ENCODE results near the gene AKTIP. TPM values are rescaled to one million over a fixed set of nuclear protein-coding genes. Genes with fewer than 3 reads are reported as not detected.

Gene AKTIP
- total RNA-seq, 5 donors from 2014 or later (not counting 1 experiment from before 2014, with no cell fraction given), result 56.3 to 96.8 (median 70.6) TPM

GRCh38 chr16:53506254-53506653 lies 3.2 kb upstream of the AKTIP start:
- Mint-ChIP-seq H3K4me3 (no peak overlapping the region), H3K9me3 (no peaks in the 10 kb centered on the region), H3K27me3 (no peaks in the 10 kb centered on the region), H3K4me1 (peaks cover 39 to 47% (median 41%) of the 10 kb centered on the region in 3 donors), H3K36me3 (no peaks in the 10 kb centered on the region), H3K27ac (no peak overlapping the region)
- ATAC-seq (replicated peaks in 1 of 4) (no peak), DNase-seq (no peak)
- H3K4me3 ChIP-seq (ENCODE audit: control insufficient read depth in 1 of 2, extremely low read depth in 1 of 2, low read length in 1 of 2), result no peak overlapping the region
- POLR2A ChIA-PET, result interaction anchor here (0.6 kb wide), 2 partner anchors 12 to 16 kb away, joined by 3 to 5 read pairs; no protein-coding TSS in a partner anchor
- WGBS (ENCODE audit: insufficient coverage), result no CpG with 5 or more reads among the region's 3 CpGs
- CTCF ChIA-PET, result interaction anchor here in 1 of 2 donors (2.1 kb wide), 1 partner anchor 12 kb away, joined by 8 read pairs; no protein-coding TSS in a partner anchor
- peaks cover 18 to 47% of the 10 kb centered on the region in 2 experiments for H3K4me1 ChIP-seq (ENCODE audit: control insufficient read depth in 1 of 2, extremely low read depth in 1 of 2, insufficient read depth in 2 of 2, low read length in 2 of 2)
- H3K9me3 ChIP-seq, result no peaks in the 10 kb centered on the region
- peaks cover 0 to 3% of the 10 kb centered on the region in 2 experiments for H3K27me3 ChIP-seq (replicated peaks in 1 of 2; ENCODE audit: control insufficient read depth in 2 of 2, extremely low read depth in 1 of 2, insufficient read depth in 2 of 2, low read length in 1 of 2)
- H3K36me3 ChIP-seq (ENCODE audit: control insufficient read depth in 2 of 2, extremely low read depth in 1 of 2, insufficient read depth in 1 of 2, low read length in 1 of 2), result no peaks in the 10 kb centered on the region
- H3K27ac ChIP-seq (ENCODE audit: low read length), result no peak overlapping the region

GRCh38 chr16:53504665-53505064 lies 1.7 kb upstream of the AKTIP start:
- Histone ChIP-seq H3K27ac (ENCODE audit: low read length) (peak overlapping the region; percentile 78), H3K4me1 (ENCODE audit: control insufficient read depth in 1 of 2, extremely low read depth in 1 of 2, insufficient read depth in 2 of 2, low read length in 2 of 2) (peaks cover 28 to 43% of the 10 kb centered on the region in 2 experiments), H3K4me3 (ENCODE audit: control insufficient read depth in 1 of 2, extremely low read depth in 1 of 2, low read length in 1 of 2) (no peak overlapping the region), H3K36me3 (ENCODE audit: control insufficient read depth in 2 of 2, extremely low read depth in 1 of 2, insufficient read depth in 1 of 2, low read length in 1 of 2) (peaks cover 0 to 5% of the 10 kb centered on the region in 2 donors), H3K27me3 (replicated peaks in 1 of 2; ENCODE audit: control insufficient read depth in 2 of 2, extremely low read depth in 1 of 2, insufficient read depth in 2 of 2, low read length in 1 of 2) (no peaks in the 10 kb centered on the region), H3K9me3 (no peaks in the 10 kb centered on the region)
- POLR2A ChIA-PET, result interaction anchor here (0.8 to 1.0 kb wide), 2 partner anchors 16 to 69 kb away, joined by 3 read pairs; no protein-coding TSS in a partner anchor
- CTCF ChIA-PET, result interaction anchor here (0.6 to 1.0 kb wide), 2 partner anchors 8 to 14 kb away, joined by 3 to 5 read pairs; no protein-coding TSS in a partner anchor
- peak overlapping the region; percentile 88 to 96 (median 91) for H3K4me3 Mint-ChIP-seq
- peaks cover 38 to 46% (median 40%) of the 10 kb centered on the region in 3 donors for H3K4me1 Mint-ChIP-seq
- 64% methylated on average over 7 of the region's 7 CpGs for WGBS (ENCODE audit: insufficient coverage)
- DNase-seq (peak in 5 of 35 experiments; percentile 24 to 58 (median 26)), ATAC-seq (replicated peaks in 1 of 4) (no peak)
- H3K36me3 Mint-ChIP-seq, result peaks cover 5% of the 10 kb centered on the region
- no peaks in the 10 kb centered on the region for H3K9me3 Mint-ChIP-seq
- no peaks in the 10 kb centered on the region for H3K27me3 Mint-ChIP-seq
- peak overlapping the region; percentile 90 to 95 for H3K27ac Mint-ChIP-seq

GRCh38 chr16:53503991-53504663 lies 1.1 kb upstream of the AKTIP start:
- CTCF ChIA-PET, result interaction anchor here (0.6 to 1.8 kb wide), 7 partner anchors 9 to 405 kb away, joined by 3 to 8 read pairs (median 4); no protein-coding TSS in a partner anchor
- Mint-ChIP-seq H3K4me1 (peaks cover 39 to 49% (median 42%) of the 10 kb centered on the region in 3 donors), H3K9me3 (no peaks in the 10 kb centered on the region), H3K36me3 (peaks cover 7% of the 10 kb centered on the region), H3K27me3 (no peaks in the 10 kb centered on the region), H3K27ac (peak overlapping the region; percentile 90 to 95), H3K4me3 (peak overlapping the region; percentile 88 to 96 (median 91))
- no peak for ATAC-seq (replicated peaks in 1 of 4)
- H3K27ac ChIP-seq (ENCODE audit: low read length), result peak overlapping the region; percentile 78
- H3K36me3 ChIP-seq (ENCODE audit: control insufficient read depth in 2 of 2, extremely low read depth in 1 of 2, insufficient read depth in 1 of 2, low read length in 1 of 2), result peaks cover 0 to 9% of the 10 kb centered on the region in 2 donors
- 10% methylated on average over 9 of the region's 15 CpGs for WGBS (ENCODE audit: insufficient coverage)
- H3K27me3 ChIP-seq (replicated peaks in 1 of 2; ENCODE audit: control insufficient read depth in 2 of 2, extremely low read depth in 1 of 2, insufficient read depth in 2 of 2, low read length in 1 of 2), result no peaks in the 10 kb centered on the region
- peaks cover 28 to 41% of the 10 kb centered on the region in 2 experiments for H3K4me1 ChIP-seq (ENCODE audit: control insufficient read depth in 1 of 2, extremely low read depth in 1 of 2, insufficient read depth in 2 of 2, low read length in 2 of 2)
- POLR2A ChIA-PET, result interaction anchor here (0.7 to 2.1 kb wide), 6 partner anchors 13 to 68 kb away, joined by 3 to 8 read pairs (median 6); no protein-coding TSS in a partner anchor
- DNase-seq, result peak in 11 of 35 experiments; percentile 6 to 50 (median 24)
- H3K9me3 ChIP-seq, result no peaks in the 10 kb centered on the region
- H3K4me3 ChIP-seq (ENCODE audit: control insufficient read depth in 1 of 2, extremely low read depth in 1 of 2, low read length in 1 of 2), result peak overlapping the region; percentile 78 to 85

DNA sequence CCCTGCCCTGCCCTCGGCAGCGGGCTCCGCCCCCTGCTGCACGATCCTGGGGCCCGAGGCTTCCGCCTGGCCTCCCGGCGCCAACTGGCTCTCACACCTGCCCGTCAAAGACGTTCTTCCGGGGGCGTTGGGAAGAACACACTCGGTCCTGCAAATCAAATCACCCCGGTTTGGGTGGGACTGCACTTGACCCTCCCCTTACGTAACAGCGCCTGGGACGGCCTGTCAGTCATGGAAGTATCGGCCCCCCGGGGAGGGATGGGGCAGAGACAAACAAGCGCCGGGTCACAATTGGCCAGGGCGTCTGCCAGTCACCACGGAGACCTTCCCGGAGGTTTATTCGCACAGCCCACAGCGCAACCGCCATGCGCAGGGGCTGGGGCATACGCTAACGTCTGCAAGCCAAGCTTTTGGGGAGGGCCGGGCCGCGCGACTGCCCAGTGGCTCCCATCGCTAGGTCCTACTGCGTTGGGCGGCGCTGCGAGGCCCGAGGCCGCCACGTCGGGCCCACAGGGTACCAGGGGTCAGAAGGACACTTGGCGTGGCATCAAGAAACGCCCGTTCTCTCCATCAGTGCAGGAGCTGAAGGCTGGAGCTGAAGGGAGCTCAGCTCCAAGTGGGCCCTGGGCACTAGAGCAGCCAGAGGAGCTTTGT lies 388 bp upstream of the AKTIP start:
- peak overlapping the region; percentile 78 to 85 for H3K4me3 ChIP-seq (ENCODE audit: control insufficient read depth in 1 of 2, extremely low read depth in 1 of 2, low read length in 1 of 2)
- ATAC-seq (replicated peaks in 1 of 4) (peak; percentile 88 to 91 (median 90)), DNase-seq (peak; percentile 96 to 100 (median 100))
- POLR2A ChIA-PET, result interaction anchor here (0.6 to 2.1 kb wide), 8 partner anchors 13 to 137 kb away, joined by 3 to 8 read pairs (median 6); no protein-coding TSS in a partner anchor
- H3K9me3 ChIP-seq, result no peaks in the 10 kb centered on the region
- H3K27ac ChIP-seq (ENCODE audit: low read length), result peak overlapping the region; percentile 78
- WGBS (ENCODE audit: insufficient coverage), result 0% methylated on average over 43 of the region's 46 CpGs
- Mint-ChIP-seq H3K27me3 (no peaks in the 10 kb centered on the region), H3K4me3 (peak overlapping the region; percentile 88 to 96 (median 91)), H3K9me3 (no peaks in the 10 kb centered on the region), H3K4me1 (peaks cover 45 to 56% (median 49%) of the 10 kb centered on the region in 3 donors), H3K27ac (peak overlapping the region; percentile 90 to 91), H3K36me3 (peaks cover 11% of the 10 kb centered on the region)
- H3K27me3 ChIP-seq (replicated peaks in 1 of 2; ENCODE audit: control insufficient read depth in 2 of 2, extremely low read depth in 1 of 2, insufficient read depth in 2 of 2, low read length in 1 of 2), result no peaks in the 10 kb centered on the region
- H3K36me3 ChIP-seq (ENCODE audit: control insufficient read depth in 2 of 2, extremely low read depth in 1 of 2, insufficient read depth in 1 of 2, low read length in 1 of 2), result peaks cover 0 to 16% of the 10 kb centered on the region in 2 donors
- peaks cover 28 to 41% of the 10 kb centered on the region in 2 experiments for H3K4me1 ChIP-seq (ENCODE audit: control insufficient read depth in 1 of 2, extremely low read depth in 1 of 2, insufficient read depth in 2 of 2, low read length in 2 of 2)
- CTCF ChIA-PET, result interaction anchor here (0.6 to 1.8 kb wide), 6 partner anchors 18 to 404 kb away, joined by 3 to 8 read pairs (median 4); no protein-coding TSS in a partner anchor

- POLR2A ChIA-PET, result interaction anchor here in 1 of 2 donors (0.7 to 0.8 kb wide), 2 partner anchors 11 to 325 kb away, joined by 3 to 4 read pairs; no protein-coding TSS in a partner anchor
- H3K27ac ChIP-seq (ENCODE audit: low read length), result peak overlapping the region; percentile 27
Observed at GRCh38 chr16:53501216-53501859, 1.7 kb downstream of the AKTIP start.

More at GRCh38 chr16:53501216-53501859, 1.7 kb downstream of the AKTIP start:
- peaks cover 5 to 36% of the 10 kb centered on the region in 2 donors for H3K36me3 ChIP-seq (ENCODE audit: control insufficient read depth in 2 of 2, extremely low read depth in 1 of 2, insufficient read depth in 1 of 2, low read length in 1 of 2)
- H3K27me3 Mint-ChIP-seq, result no peaks in the 10 kb centered on the region
- no peaks in the 10 kb centered on the region for H3K27me3 ChIP-seq (replicated peaks in 1 of 2; ENCODE audit: control insufficient read depth in 2 of 2, extremely low read depth in 1 of 2, insufficient read depth in 2 of 2, low read length in 1 of 2)
- H3K4me1 ChIP-seq (ENCODE audit: control insufficient read depth in 1 of 2, extremely low read depth in 1 of 2, insufficient read depth in 2 of 2, low read length in 2 of 2), result peaks cover 28 to 41% of the 10 kb centered on the region in 2 experiments
- ATAC-seq (replicated peaks in 1 of 4) (no peak), DNase-seq (no peak)
- CTCF ChIA-PET, result interaction anchor here in 1 of 2 donors (1.0 kb wide), 1 partner anchor 9 kb away, joined by 3 read pairs; no protein-coding TSS in a partner anchor
- H3K9me3 Mint-ChIP-seq, result no peaks in the 10 kb centered on the region
- 55% methylated on average over 5 of the region's 9 CpGs for WGBS (ENCODE audit: insufficient coverage)
- peaks cover 63 to 66% (median 65%) of the 10 kb centered on the region in 3 donors for H3K4me1 Mint-ChIP-seq
- peaks cover 26% of the 10 kb centered on the region for H3K36me3 Mint-ChIP-seq
- peak overlapping the region; percentile 89 to 95 for H3K27ac Mint-ChIP-seq
- H3K4me3 ChIP-seq (ENCODE audit: control insufficient read depth in 1 of 2, extremely low read depth in 1 of 2, low read length in 1 of 2), result peak overlapping the region; percentile 70 to 84
- H3K4me3 Mint-ChIP-seq, result peak overlapping the region; percentile 91 to 99 (median 96)
- no peaks in the 10 kb centered on the region for H3K9me3 ChIP-seq
